A549 treated with CORT108297 at 1 μM for 4 hours (cell line): ENCODE data around the gene ELP6. TPM values are rescaled to one million over a fixed set of nuclear protein-coding genes. Genes with fewer than 3 reads are reported as not detected.

ENCODE experiments used
- total RNA-seq: library from RNA; stranded (reverse); fragments of 200-300 nt; extraction: Qiagen RNA extraction; gene quantifications from 5 replicates; pipeline ENCODE4 v1.2.3, GENCODE V29; 2022

ELP6 gene
- 26.6 to 29.5 TPM (median 27.6 TPM) in 5 replicates for total RNA-seq

GRCh38 chr3:47513125-47513929 lies at the start of gene ELP6:
Gene ELP6 (minus strand): TSS chr3:47513712. CDS start chr3:47513590, 122 bp downstream.

GRCh38 chr3:47475570-47476329 lies 37.8 kb downstream of the ELP6 start, which contains the start of gene SCAP:
Gene SCAP (minus strand): TSS chr3:47475941. CDS start chr3:47442993, 32,948 bp downstream.

Other genes starting within 250 kb of the ELP6 start
- 18.4 to 23.4 TPM (median 20.7 TPM) in 5 replicates for gene KIF9, start 230.9 kb downstream of the ELP6 start, total RNA-seq
- gene KLHL18, start 230.8 kb downstream of the ELP6 start, total RNA-seq: 15.7 to 20.1 TPM (median 19.0 TPM) in 5 replicates
- 22.5 to 25.3 TPM (median 24.1 TPM) in 5 replicates for gene PTPN23, start 132.7 kb downstream of the ELP6 start, total RNA-seq
- 21.2 to 31.7 TPM (median 30.0 TPM) in 5 replicates for gene SCAP, start 37.8 kb downstream of the ELP6 start, total RNA-seq
- gene CSPG5, start 65.2 kb upstream of the ELP6 start, total RNA-seq: 0.68 to 1.4 TPM (median 0.98 TPM) in 5 replicates